Keratinocyte (primary cell): ENCODE measurements around the gene TIPARP.

Experiments used
- EZH2 ChIP-seq: IDR thresholded peaks from one replicate; pipeline ENCODE4 v1.6.1; 2012; ENCODE audit warnings: inconsistent platforms, mild to moderate bottlenecking, low read length, moderate library complexity
- TF ChIP-seq, protein P1 (sequence below), 3 experiments: IDR thresholded peaks in 1 of 3; conservative IDR thresholded peaks in 1 of 3; optimal IDR thresholded peaks in 1 of 3; 2 replicates in 2 of 3; 3 replicates in 1 of 3; pipeline versions ENCODE3 to v1.5.1; 2011; ENCODE audit warnings: low read length in 3 of 3, mild to moderate bottlenecking in 3 of 3, moderate library complexity in 2 of 3, control low read depth in 1 of 3, inconsistent platforms in 1 of 3; ENCODE audit not compliant: insufficient read depth in 2 of 3; ENCODE audit errors: extremely low read depth in 1 of 3

DNA sequence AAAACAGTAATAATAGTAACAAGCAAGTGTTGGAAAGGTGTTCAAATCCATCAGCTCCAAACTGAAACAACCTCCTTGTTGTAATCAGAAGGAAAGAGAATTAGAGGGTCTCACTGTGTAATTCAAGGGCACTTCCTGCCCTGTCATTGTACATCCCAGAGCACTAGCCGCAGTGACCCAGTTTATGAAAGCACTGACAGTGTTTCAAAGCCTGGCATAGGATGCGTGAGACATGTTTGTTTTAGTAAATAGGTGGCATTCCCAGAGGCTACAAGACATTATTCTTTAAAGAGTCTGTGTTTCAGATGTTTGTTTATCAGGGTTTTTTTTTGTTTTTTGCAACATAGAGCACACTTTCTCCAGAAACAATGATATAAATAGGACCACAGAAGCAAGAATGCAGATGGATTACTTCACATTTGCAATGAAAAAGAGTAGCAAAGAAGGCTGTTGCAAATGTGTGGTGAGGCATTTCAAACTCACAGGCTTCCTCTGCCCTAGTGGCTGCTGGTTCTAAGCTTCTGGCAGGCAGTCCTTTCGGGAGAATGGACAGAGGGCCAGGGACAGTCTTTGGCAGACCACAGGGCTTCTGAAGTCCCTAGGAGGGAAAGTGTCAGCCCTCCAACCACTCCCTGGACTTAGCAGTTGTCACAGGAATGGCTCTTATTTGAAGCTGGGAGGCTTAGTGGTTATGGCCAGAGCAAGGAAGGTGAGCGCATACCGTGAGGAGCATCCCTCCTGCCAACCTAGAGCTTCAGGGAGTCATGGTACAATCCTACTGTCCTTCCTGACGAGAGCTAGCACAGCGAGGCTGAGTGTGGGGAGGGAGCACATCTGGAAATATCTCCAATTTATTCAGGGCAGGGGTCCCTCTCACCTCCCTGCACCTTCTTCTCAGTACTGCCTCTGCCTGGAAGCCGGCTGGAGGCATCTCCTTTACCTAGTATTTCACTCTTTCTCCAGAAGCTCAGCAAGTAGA is 31.4 kb upstream of the TIPARP start:
- TF ChIP-seq, protein P1, sequence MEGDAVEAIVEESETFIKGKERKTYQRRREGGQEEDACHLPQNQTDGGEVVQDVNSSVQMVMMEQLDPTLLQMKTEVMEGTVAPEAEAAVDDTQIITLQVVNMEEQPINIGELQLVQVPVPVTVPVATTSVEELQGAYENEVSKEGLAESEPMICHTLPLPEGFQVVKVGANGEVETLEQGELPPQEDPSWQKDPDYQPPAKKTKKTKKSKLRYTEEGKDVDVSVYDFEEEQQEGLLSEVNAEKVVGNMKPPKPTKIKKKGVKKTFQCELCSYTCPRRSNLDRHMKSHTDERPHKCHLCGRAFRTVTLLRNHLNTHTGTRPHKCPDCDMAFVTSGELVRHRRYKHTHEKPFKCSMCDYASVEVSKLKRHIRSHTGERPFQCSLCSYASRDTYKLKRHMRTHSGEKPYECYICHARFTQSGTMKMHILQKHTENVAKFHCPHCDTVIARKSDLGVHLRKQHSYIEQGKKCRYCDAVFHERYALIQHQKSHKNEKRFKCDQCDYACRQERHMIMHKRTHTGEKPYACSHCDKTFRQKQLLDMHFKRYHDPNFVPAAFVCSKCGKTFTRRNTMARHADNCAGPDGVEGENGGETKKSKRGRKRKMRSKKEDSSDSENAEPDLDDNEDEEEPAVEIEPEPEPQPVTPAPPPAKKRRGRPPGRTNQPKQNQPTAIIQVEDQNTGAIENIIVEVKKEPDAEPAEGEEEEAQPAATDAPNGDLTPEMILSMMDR (optimal IDR thresholded peaks at IDR 0.05 in 1 of 3, IDR thresholded peaks at IDR 0.05 in 1 of 3, conservative IDR thresholded peaks at IDR 0.05 in 1 of 3; ENCODE audit: extremely low read depth in 1 of 3, insufficient read depth in 2 of 3, low read length in 3 of 3), result no peak
- TF ChIP-seq EZH2, result no peak
